Activated CD4-positive, alpha-beta T cell treated with anti-CD3 and anti-CD28 coated beads, Interleukin-2, amount 10 ng/mL, durations not matched to agents 7 days and 5 days (primary cell): Measurements from ENCODE around the gene HEATR5B. TPM values are rescaled to one million over a fixed set of nuclear protein-coding genes. Genes with fewer than 3 reads are reported as not detected.

Experiments
- CTCF ChIA-PET: fragments of 350-600 bp; sonication (Branson Sonifier 250); formaldehyde crosslinking; loops from one replicate; lab custom pipeline; 2021; ENCODE audit warnings: antibody characterized with exemption; lab: Charles Lee
- POLR2A ChIA-PET: fragments of 350-600 bp; sonication (Branson Sonifier 250); formaldehyde crosslinking; loops from one replicate; lab custom pipeline; 2021; ENCODE audit warnings: antibody characterized with exemption; lab: Charles Lee
- DNase-seq: peaks from one replicate; pipeline ENCODE4 v3.0.0-alpha.2; 2020
- H3K27ac Mint-ChIP-seq: one replicate; pipeline ENCODE4 v1.8.0; 2021; ENCODE audit warnings: mild to moderate bottlenecking, moderate library complexity, mixed read lengths
- H3K27me3 Mint-ChIP-seq: one replicate; pipeline ENCODE4 v1.8.0; 2021; ENCODE audit warnings: mixed read lengths
- H3K36me3 Mint-ChIP-seq: one replicate; pipeline ENCODE4 v1.8.0; 2021; ENCODE audit warnings: low read depth, mixed read lengths
- H3K4me1 Mint-ChIP-seq: one replicate; pipeline ENCODE4 v1.8.0; 2021; ENCODE audit warnings: mixed read lengths
- H3K4me3 Mint-ChIP-seq: one replicate; pipeline ENCODE4 v1.8.0; 2021; ENCODE audit warnings: mild to moderate bottlenecking, moderate library complexity, mixed read lengths
- H3K9me3 Mint-ChIP-seq: one replicate; pipeline ENCODE4 v1.8.0; 2021; ENCODE audit warnings: mixed read lengths
- total RNA-seq, 2 experiments: library from RNA; stranded (reverse); gene quantifications; one replicate each; pipeline ENCODE4 v1.2.3, GENCODE V29; 2021

The HEATR5B gene
- total RNA-seq, 2 experiments from 2014 or later = 21.4 to 21.8 TPM

- Mint-ChIP-seq H3K9me3 (no peaks in the 10 kb centered on the region), H3K27ac (no peak overlapping the region), H3K4me3 (no peak overlapping the region), H3K36me3 (peaks cover 40% of the 10 kb centered on the region), H3K4me1 (peaks cover 2% of the 10 kb centered on the region), H3K27me3 (no peaks in the 10 kb centered on the region)
- ChIA-PET CTCF (interaction anchor here (0.5 kb wide), 1 partner anchor 10 kb away, joined by 3 read pairs; no protein-coding TSS in a partner anchor), POLR2A (no interaction called here)
- no peak for DNase-seq
Measured at GRCh38 chr2:37059841-37060240, 24.3 kb downstream of the HEATR5B start.

DNA sequence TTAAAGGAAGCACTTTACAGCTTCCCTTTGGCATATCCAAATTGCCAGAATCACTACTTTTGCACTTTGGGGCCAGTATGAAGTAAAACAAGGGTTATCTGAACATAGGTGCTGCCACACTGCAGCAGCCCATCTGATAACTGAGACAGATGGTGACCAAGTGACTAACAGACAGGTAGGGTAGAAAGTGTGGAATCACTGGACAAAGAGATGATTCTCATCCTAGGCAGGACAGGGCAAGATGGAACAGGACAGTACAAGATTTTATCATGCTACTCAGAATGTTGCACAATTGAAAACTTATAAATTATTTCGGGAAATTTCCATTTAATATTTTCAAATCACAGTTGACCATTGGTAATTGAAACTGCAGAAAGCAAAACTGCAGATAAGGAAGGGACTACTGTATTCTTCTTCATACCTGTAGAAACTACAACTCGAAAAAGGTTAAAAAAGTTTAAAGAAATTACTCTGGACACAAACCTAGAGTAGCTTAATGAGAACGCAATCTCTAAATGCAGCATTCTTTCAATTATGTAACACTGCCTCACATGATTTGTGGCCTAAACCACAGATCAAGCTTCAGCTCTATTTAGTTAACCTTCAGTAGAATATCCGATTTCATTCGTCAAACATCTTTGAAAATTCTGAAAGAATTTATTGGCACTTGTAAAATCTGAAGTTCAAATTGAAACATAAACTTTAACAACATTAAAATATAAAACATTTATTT lies 31.4 kb downstream of the HEATR5B start:
- no peaks in the 10 kb centered on the region for H3K9me3 Mint-ChIP-seq
- no peak for DNase-seq
- POLR2A ChIA-PET = no interaction called here
- no peak overlapping the region for H3K27ac Mint-ChIP-seq
- CTCF ChIA-PET = interaction anchor here (0.8 to 0.9 kb wide), 2 partner anchors 9 to 11 kb away, joined by 3 read pairs; no protein-coding TSS in a partner anchor
- no peaks in the 10 kb centered on the region for H3K27me3 Mint-ChIP-seq
- H3K4me1 Mint-ChIP-seq = no peaks in the 10 kb centered on the region
- H3K36me3 Mint-ChIP-seq = peaks cover 34% of the 10 kb centered on the region
- no peak overlapping the region for H3K4me3 Mint-ChIP-seq

DNA sequence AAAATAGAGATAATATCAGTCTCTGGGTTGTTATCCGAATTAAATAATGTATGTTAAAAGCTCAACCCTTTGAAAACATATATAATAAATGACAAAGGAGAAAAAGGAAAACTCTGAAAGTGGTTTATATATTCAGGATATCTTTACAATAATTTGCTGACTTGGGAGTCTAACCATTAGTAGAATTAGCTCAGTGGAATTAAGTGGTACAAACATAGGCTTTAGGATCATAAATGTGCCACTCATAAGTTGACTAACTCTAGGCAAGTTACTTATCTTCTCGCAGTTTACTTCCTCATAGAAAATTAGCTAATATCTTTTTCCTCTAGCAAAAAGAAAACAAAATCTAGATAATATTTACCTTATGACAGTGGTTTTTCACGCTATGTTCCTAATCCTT lies 44.6 kb downstream of the HEATR5B start:
- peaks cover 21% of the 10 kb centered on the region for H3K36me3 Mint-ChIP-seq
- no peak overlapping the region for H3K27ac Mint-ChIP-seq
- CTCF ChIA-PET = no interaction called here
- H3K27me3 Mint-ChIP-seq = no peaks in the 10 kb centered on the region
- DNase-seq = no peak
- POLR2A ChIA-PET = no interaction called here
- H3K4me3 Mint-ChIP-seq = no peak overlapping the region
- no peaks in the 10 kb centered on the region for H3K4me1 Mint-ChIP-seq
- H3K9me3 Mint-ChIP-seq = no peaks in the 10 kb centered on the region

GRCh38 chr2:37037771-37038170 lies 46.4 kb downstream of the HEATR5B start:
- POLR2A ChIA-PET = no interaction called here

DNA sequence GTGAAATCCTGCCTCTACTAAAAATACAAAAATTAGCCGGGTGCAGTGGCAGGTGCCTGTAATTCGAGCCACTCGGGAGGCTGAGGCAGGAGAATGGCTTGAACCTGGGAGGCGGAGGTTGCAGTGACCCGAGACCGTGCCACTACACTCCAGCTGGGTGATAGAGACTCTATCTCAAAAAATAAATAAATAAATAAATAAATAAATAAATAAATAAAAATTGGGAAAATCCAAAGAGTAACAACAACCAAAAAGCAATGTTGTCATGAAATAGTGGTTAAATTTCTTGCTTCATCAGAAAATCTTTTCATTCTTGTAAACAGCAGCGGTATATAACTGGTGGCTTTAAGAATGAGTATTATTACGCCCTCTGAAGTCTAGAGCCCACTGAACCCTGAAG lies 54.4 kb downstream of the HEATR5B start:
- Mint-ChIP-seq H3K4me1 (no peaks in the 10 kb centered on the region), H3K27me3 (no peaks in the 10 kb centered on the region), H3K36me3 (peaks cover 24% of the 10 kb centered on the region), H3K27ac (no peak overlapping the region), H3K4me3 (no peak overlapping the region), H3K9me3 (no peaks in the 10 kb centered on the region)
- ChIA-PET CTCF (no interaction called here), POLR2A (no interaction called here)
- no peak for DNase-seq

More at GRCh38 chr2:37037771-37038170, 46.4 kb downstream of the HEATR5B start:
- Mint-ChIP-seq H3K27ac (no peak overlapping the region), H3K9me3 (no peaks in the 10 kb centered on the region), H3K36me3 (peaks cover 22% of the 10 kb centered on the region), H3K4me3 (no peak overlapping the region), H3K4me1 (no peaks in the 10 kb centered on the region), H3K27me3 (no peaks in the 10 kb centered on the region)
- CTCF ChIA-PET = no interaction called here
- DNase-seq = no peak

DNA sequence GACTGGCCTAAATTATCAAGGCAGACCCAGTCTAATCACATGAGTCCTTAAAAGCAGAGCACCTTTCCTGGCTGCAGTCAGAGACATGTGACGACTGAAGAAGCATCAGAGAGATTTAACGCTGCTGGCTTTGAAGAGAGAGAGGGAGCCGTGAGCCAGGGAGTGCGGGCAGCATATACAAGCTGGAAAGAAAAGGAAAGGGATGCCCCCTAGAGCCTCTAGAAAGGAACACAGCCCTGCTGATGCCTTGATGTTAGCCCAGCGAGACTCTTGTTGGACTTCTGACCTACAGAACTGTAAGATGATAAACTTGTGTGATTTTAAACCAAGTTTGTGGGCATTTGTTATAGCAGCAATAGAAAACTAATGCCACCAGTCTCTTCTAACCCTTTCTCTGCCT lies 58.1 kb downstream of the HEATR5B start:
- no peak overlapping the region for H3K4me3 Mint-ChIP-seq
- no peak for DNase-seq
- H3K27me3 Mint-ChIP-seq = no peaks in the 10 kb centered on the region
- no peaks in the 10 kb centered on the region for H3K9me3 Mint-ChIP-seq
- ChIA-PET CTCF (no interaction called here), POLR2A (no interaction called here)
- H3K27ac Mint-ChIP-seq = no peak overlapping the region
- peaks cover 21% of the 10 kb centered on the region for H3K36me3 Mint-ChIP-seq
- H3K4me1 Mint-ChIP-seq = no peaks in the 10 kb centered on the region

GRCh38 chr2:37020887-37021796 lies 63.0 kb downstream of the HEATR5B start:
- POLR2A ChIA-PET = no interaction called here
- CTCF ChIA-PET = no interaction called here
- Mint-ChIP-seq H3K27me3 (no peaks in the 10 kb centered on the region), H3K4me1 (no peaks in the 10 kb centered on the region), H3K9me3 (no peaks in the 10 kb centered on the region), H3K27ac (no peak overlapping the region), H3K36me3 (peaks cover 25% of the 10 kb centered on the region), H3K4me3 (no peak overlapping the region)
- no peak for DNase-seq

GRCh38 chr2:37020212-37020886 lies 63.8 kb downstream of the HEATR5B start:
- Mint-ChIP-seq H3K4me3 (no peak overlapping the region), H3K4me1 (no peaks in the 10 kb centered on the region), H3K27ac (no peak overlapping the region), H3K9me3 (no peaks in the 10 kb centered on the region), H3K36me3 (peaks cover 27% of the 10 kb centered on the region), H3K27me3 (no peaks in the 10 kb centered on the region)
- ChIA-PET CTCF (no interaction called here), POLR2A (no interaction called here)
- no peak for DNase-seq

DNA sequence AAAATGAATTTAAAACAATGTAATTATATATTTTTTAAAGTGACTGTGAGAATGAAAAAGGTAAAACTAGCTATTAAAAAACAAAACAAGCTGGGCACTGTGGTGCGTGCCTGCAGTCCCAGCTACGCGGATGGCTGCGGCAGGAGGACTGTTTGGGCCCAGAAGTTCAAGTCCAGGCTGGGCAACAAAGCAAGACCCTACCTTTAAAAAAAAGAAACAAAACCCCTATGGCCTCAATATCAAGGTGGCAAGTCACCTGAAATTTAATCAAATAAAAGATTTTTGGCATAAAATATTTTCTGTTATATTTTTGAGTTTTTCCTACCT lies 70.9 kb downstream of the HEATR5B start:
- Mint-ChIP-seq H3K4me3 (no peak overlapping the region), H3K27ac (no peak overlapping the region), H3K4me1 (peaks cover 17% of the 10 kb centered on the region), H3K27me3 (no peaks in the 10 kb centered on the region), H3K9me3 (no peaks in the 10 kb centered on the region), H3K36me3 (peaks cover 36% of the 10 kb centered on the region)
- DNase-seq = no peak
- POLR2A ChIA-PET = interaction anchor here (0.7 kb wide), 1 partner anchor 697 kb away, joined by 3 read pairs; no protein-coding TSS in a partner anchor
- CTCF ChIA-PET = interaction anchor here (1.4 kb wide), 1 partner anchor 18 kb away, joined by 4 read pairs; no protein-coding TSS in a partner anchor

- no peaks in the 10 kb centered on the region for H3K27me3 Mint-ChIP-seq
- H3K9me3 Mint-ChIP-seq = no peaks in the 10 kb centered on the region
- POLR2A ChIA-PET = no interaction called here
- H3K27ac Mint-ChIP-seq = no peak overlapping the region
- H3K4me1 Mint-ChIP-seq = peaks cover 19% of the 10 kb centered on the region
- no peak overlapping the region for H3K4me3 Mint-ChIP-seq
- CTCF ChIA-PET = no interaction called here
- peaks cover 31% of the 10 kb centered on the region for H3K36me3 Mint-ChIP-seq
- DNase-seq = no peak
Measured at GRCh38 chr2:37011130-37011529, 73.0 kb downstream of the HEATR5B start.

DNA sequence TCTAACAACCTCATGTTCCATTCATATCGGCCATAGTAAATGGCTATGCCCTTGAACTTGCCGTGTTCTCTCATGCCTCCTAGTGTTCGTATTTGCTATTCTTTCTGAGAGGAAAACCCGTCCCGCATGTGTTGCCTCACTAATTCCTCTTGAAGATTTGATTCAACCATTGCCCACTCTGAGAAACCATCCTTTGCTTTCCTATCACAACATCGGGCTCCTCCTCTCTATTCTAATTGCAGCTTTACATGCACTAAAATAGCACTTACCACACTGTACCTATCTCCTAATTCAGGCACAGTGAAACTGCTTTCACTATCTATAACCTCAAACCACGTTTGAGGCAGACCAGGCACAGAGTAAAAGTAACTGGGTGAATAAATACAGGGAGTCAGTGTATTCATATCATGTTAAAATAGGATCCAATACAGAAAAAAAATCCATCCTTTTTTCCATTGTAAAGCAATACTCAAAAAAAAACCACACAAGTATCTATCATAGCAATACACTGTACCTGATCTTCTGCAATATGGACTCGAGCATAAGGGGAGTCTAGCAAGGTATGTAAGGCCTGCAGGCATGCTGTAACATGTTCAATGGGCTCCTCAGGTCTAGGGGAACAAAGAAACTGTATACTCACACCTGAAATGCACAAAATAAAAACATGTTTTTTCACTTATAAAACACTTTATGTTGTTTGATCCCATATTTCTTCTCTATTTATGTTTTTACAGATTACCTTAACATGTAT lies 78.9 kb downstream of the HEATR5B start:
- POLR2A ChIA-PET = no interaction called here
- Mint-ChIP-seq H3K4me1 (peaks cover 14% of the 10 kb centered on the region), H3K27me3 (no peaks in the 10 kb centered on the region), H3K4me3 (no peak overlapping the region), H3K9me3 (no peaks in the 10 kb centered on the region), H3K27ac (peak overlapping the region; percentile 37), H3K36me3 (peaks cover 39% of the 10 kb centered on the region)
- CTCF ChIA-PET = no interaction called here
- DNase-seq = peak; percentile 49

DNA sequence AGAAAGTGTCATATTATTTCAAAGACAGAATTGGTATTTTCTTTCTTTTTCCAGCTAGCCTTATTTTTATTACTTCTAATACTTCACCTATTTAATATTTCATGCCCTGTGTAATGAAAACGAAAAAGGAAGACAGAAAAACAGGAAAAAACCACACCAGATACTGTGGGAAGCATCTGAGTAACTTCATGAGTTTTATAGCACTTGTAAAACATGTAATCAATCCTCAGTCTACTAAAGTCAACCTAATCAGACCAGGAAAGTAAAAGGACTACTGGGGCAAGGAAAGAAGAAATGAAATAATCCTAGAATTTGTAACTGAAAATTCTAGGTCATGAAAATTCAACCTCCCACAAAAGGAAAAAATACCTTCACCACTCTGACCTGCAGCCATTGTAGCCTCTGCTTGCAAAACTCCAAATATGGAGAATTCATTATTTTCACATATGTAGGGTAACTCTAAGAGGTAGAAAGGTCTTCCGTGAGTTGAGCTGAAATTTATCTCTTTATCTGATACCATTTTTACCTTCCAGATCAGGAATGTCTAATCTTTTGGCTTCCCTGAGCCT lies 83.1 kb downstream of the HEATR5B start:
- H3K4me1 Mint-ChIP-seq = peaks cover 12% of the 10 kb centered on the region
- no peak overlapping the region for H3K4me3 Mint-ChIP-seq
- no peaks in the 10 kb centered on the region for H3K27me3 Mint-ChIP-seq
- DNase-seq = no peak
- H3K27ac Mint-ChIP-seq = peak overlapping the region; percentile 21
- no peaks in the 10 kb centered on the region for H3K9me3 Mint-ChIP-seq
- CTCF ChIA-PET = no interaction called here
- POLR2A ChIA-PET = no interaction called here
- peaks cover 55% of the 10 kb centered on the region for H3K36me3 Mint-ChIP-seq
